HG03457 (cell line): ENCODE results near the gene C21orf91.

Experiments
- ATAC-seq: cut with Tn5 transposase; IDR thresholded peaks from one replicate; pipeline ENCODE4 v1.9.1; 2021; ENCODE audit warnings: moderate number of reproducible peaks; ENCODE audit not compliant: unreplicated experiment

Gene C21orf91

GRCh38 chr21:17819114-17819876 is at the start of gene C21orf91:
C21orf91 (minus strand) TSS chr21:17819356; CDS start chr21:17818318, 1,038 bp downstream.
- ATAC-seq: peak; percentile 79

DNA sequence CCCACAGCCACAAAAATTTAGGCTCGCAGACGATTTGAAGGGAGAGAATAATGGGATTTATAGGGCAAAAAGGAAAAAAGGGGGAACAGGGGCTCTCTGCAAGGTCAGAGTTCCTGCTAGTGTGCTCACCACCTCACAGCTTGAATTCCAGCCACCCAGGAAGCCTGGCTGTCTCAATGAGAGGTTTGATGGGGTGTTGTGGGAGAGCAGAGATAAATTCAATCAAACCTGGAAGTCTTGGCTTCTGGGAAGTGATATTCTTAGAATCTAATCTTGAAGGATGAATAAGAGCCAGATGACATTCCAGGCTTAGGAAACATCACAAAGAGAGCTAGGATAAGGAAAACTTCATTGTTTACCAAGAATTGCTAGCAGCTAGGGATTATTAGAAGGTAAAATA is 47.4 kb upstream of the C21orf91 start:
- ATAC-seq: no peak

DNA sequence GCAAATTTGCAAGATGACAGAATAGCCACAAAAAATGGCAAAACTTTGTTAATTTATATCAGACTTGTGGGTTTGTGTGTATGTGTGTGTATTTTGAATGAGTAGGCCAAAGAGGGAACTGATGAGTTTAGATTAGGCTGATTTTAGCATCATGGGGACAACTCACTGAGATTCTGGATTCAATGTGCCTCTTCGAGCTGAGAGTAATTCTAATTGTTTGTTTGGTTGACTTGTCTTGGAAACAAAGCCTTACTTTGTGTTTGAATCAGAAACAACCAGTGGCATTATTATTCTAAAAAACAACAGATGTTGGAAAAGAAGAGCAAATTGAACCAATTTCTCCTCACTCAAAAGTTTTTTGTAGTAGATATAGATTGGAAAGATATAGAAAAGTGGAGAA is 40.5 kb upstream of the C21orf91 start:
- ATAC-seq: no peak

GRCh38 chr21:17858747-17859146 is 39.6 kb upstream of the C21orf91 start:
- ATAC-seq: no peak

DNA sequence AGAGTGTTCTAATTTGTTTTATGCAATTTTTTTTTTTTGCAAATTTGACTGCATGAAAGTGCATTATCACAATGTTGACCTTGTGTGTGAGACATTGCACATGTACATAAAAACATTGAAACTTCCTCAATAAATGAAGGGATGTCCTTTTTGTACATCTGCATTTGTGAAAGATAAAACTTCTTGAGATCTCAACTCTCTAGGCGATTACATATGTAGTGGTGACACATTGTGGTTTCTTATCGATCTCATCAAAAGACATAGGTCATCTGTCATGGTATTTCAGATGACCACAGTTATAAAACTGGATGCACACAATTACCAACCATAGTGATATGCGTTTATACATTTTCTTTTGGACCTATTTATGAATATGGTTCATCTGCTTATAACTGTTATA is 35.6 kb upstream of the C21orf91 start:
- no peak for ATAC-seq

DNA sequence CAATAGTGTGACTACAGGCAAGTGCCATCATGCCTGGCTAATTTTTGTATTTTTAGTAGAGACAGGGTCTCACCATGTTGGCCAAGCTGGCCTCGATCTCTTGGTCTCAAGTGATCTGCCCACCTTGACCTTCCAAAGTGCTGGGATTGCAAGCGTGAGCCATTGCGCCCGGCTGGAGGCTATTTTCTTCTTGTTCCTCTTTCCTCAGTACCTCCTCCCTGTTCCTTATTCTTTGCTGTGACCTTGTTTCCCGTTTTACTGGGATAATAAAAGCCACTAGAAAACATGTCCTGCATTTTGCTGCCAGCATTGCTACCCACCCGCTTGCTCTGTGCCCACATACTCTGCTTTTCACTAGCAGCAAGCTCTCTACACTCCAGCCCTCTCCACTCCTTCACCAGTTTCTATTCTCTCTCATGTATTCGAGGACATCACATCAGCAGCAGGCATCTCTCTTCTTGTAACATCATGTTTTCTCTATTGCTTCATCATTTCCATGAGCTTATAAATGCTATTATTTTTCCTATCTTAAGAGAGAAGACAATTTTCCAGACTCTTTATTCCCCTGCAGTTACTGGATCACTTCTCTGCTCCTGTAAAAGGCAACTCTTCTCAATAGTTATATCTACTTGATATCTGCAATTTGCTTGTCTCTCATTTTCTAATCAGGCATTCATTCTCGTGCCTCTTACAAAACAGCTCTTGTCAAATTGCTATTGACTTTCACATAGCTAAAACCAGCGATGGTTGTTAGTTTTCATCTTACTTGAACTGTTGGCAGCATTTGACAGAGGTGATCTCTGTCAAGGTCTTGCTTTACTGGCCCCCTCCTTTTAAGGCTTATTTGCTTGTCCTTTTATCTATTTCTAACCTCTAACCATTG is 34.5 kb upstream of the C21orf91 start:
- ATAC-seq: no peak

- ATAC-seq: peak; percentile 85
Measured at GRCh38 chr21:17848228-17848627, 29.1 kb upstream of the C21orf91 start.

GRCh38 chr21:17841103-17841502 is 21.9 kb upstream of the C21orf91 start:
- no peak for ATAC-seq

DNA sequence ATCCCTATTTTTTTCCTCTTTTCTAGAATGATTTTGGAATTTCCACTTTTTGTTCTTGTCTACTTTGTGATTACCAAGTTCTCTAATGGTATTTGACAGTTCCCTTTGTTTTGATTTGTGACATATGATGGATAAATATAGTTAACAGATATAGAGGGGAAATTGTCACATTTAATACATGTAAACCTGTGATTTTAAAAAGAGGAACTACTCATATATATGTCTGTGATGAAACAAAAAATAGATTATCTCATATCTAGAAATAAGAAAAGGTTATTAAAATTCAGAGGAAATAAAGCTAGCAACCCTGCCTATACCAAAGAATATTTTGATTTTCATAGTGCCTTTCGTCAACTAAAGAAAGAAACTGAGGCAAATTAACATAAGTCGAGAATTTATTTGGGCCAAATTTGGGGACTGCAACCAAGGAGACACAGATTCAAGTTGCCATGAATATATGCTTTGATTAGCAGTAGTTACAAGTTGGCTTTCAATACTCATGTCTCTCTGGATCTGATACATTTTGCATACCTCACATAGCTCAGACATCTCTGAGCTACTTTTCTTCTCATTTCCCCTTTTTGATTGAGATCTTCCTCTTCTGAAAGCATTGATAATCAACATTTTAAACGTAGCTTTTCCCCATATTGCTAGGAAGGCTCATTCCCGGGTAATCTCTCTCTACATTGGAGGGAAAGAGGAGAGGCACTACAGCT is 15.6 kb upstream of the C21orf91 start:
- ATAC-seq: no peak

GRCh38 chr21:17829472-17829871 is 10.3 kb upstream of the C21orf91 start:
- no peak for ATAC-seq

- no peak for ATAC-seq
Measured at GRCh38 chr21:17828223-17828622, 9.1 kb upstream of the C21orf91 start.

DNA sequence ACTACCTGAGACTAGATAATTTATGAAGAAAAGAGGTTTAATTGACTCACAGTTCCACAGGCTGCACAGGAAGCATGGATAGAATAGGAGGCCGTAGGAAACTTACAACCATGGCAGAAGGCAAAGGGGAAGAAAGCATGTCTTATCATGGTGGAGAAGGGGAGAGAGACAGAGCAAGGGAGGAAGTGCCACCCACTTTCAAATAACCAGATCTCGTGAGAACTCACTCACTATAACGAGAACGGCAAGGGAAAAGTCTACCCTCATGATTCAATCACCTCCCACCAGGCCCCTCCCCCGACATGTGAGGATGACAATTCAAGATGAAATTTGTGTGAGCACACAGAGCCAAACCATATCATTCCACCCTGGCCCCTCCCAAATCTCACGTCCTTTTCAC is 4.7 kb upstream of the C21orf91 start:
- no peak for ATAC-seq

GRCh38 chr21:17821121-17821520 is 2.0 kb upstream of the C21orf91 start:
- ATAC-seq: no peak

DNA sequence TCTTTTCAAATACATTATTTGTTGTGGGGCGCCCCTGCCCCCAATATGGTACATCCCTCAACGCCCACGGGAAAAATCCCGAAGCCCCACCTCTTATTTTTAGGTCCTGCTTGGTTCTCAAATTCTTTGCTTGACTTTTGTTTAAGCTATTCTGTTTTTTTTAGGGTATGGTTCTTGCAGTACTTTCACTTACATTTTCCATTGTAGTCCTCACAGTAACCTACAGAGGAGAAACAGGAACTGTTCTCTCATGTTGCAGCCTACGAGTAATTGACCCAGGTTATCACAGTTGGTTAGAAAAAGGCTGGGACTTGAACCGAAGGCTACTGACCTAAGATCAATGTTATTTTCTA is 697 bp upstream of the C21orf91 start:
- peak; percentile 67 for ATAC-seq

- ATAC-seq: no peak
Measured at GRCh38 chr21:17818186-17819113, 706 bp downstream of the C21orf91 start.

- no peak for ATAC-seq
Measured at GRCh38 chr21:17813353-17813752, 5.8 kb downstream of the C21orf91 start.

- no peak for ATAC-seq
Measured at GRCh38 chr21:17805966-17806365, 13.2 kb downstream of the C21orf91 start.

GRCh38 chr21:17803536-17803935 is 15.6 kb downstream of the C21orf91 start:
- ATAC-seq: no peak

DNA sequence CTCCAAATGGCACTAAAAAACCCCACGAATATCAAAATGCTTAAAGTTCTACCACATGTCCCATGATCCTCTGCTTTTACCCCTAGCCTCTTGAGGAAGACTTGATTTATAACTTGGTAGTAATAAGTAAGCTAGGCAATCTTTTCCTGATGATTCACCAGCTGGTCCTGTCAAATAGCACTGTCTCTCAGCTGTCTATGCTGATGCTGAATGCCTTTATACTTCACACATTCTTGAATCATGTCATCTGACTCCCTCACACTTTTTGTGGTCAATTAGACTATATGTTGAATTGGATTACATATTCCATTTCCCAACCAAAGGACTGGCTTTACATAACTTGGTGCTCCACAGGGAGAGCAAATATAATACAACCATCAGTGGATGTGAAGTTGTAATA is 16.6 kb downstream of the C21orf91 start:
- no peak for ATAC-seq

- no peak for ATAC-seq
Measured at GRCh38 chr21:17799414-17800164, 19.6 kb downstream of the C21orf91 start.
